HG03135 (cell line): ENCODE data around the gene STMND1.

Experiments
- ATAC-seq: cut with Tn5 transposase; IDR thresholded peaks from one replicate; pipeline ENCODE4 v1.9.1; 2021; ENCODE audit warnings: mild to moderate bottlenecking, moderate library complexity; ENCODE audit not compliant: unreplicated experiment

The STMND1 gene

DNA sequence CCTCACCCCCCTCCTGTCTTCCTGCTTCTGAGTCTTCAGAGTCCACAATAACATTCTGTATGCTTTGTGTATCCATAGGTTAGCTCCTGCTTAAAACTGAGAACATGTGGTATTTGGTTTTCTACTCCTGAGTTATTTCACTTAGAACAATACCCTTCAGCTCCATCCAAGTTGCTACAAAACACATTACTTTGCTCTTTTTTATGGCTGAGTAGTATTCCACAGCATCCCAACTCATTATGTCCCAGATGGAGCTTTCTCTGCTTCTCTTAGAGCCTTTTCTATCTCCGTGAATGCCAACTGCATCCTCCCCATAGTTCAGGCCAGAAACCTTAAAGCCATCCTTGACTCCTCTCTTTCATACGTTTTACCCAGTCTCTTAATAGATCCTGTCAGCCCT, 55.8 kb downstream of the STMND1 start:
- no peak for ATAC-seq

DNA sequence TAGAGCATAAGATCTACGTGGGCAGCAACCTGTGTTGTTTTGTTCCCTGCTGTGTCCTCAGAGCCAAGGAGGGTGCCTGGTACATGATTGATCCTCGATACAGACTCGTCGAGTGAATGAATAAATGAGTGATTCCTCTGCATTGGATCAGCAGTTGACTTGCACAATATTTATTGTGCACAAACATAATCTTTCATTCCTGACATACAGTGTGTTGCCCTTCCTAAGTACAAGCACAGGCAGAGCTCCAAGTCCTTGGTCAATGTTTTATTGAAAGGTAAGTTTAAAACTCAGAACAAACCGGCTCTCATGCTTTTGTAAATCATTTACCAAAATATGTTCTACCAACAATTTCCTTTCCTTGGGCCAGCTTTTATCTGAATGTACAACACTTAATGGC, 57.4 kb downstream of the STMND1 start:
- ATAC-seq, result no peak

DNA sequence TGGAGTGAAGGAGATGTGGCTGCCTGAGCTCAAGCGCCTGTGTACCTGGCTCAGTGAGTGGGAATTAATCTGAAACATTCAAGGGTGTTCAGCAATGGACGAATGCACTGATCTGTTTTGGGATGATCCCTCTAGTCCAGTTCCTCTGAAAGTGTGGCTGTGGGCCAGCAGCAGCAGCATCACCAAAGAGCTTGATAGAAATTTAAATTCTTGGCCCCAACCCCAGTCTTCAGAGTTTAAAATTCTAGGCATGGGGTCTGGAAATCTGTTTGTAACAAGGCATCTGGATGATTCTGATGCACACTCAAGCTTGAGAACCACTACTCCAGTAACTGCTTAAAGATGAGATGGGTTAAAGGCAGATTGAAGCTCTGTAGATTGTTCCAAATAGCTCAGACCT, 59.2 kb downstream of the STMND1 start:
- ATAC-seq, result no peak

DNA sequence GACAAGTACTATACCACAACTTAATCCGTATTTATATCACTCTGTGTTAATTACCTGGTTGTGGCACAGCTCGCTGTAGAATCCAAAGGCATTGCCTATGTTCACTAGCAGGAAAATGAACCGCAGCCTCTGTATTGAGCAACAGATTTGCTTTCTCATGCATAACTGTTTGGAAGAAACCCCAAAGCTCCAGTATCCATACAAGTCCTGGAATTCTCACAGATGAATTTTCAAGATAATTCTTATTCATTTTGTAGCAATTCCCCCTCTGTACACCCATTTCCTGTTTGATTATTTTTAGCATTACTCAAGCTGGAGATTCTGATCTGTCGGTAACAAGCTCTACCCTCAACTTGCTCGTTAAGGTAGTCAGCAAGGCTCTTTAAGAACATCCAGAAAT, 63.5 kb downstream of the STMND1 start:
- ATAC-seq, result no peak

GRCh38 chr6:17167327-17167979, 65.6 kb downstream of the STMND1 start:
- ATAC-seq, result no peak

GRCh38 chr6:17169291-17169690, 67.4 kb downstream of the STMND1 start:
- ATAC-seq, result no peak

DNA sequence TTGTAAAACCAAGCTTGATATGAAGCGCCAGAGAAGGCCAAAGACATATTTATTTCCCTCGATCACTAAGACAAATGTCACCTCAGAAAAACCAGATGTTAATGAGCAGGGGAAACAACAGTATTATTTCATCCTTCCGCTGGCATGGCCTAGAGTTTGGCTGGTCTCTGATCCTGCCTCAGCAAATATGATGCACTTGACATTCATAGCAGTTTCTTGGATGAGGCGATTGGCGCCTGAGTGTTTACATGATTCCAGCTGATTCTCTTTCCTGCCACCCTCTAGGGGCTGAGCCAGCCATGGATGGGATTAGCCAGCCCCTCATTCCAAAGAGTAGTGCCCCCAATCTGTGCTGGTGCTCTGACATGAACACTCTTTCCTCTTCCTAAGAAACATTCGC, 67.9 kb downstream of the STMND1 start:
- ATAC-seq, result no peak

GRCh38 chr6:17172836-17173470, 71.1 kb downstream of the STMND1 start:
- ATAC-seq, result no peak

DNA sequence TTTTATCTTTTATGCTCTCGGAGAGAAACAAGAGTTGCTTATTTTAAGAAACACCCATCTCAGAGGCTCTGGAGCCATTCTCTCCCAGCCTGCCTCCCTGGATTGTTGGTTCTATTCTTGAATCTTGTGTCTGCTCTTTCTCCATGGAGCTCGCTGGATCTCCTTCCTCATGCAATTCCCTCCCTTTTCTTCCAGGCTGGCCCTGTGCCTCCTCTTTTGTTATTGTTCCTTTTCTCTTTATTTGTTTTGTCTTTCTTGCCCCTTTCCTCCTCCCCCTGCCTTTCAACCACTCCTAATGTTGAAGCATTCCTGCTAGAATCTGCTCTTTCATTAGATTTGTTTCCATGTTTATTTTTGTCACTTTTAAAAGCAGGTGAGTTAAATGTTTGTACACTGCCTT, 76.5 kb downstream of the STMND1 start:
- no peak for ATAC-seq

GRCh38 chr6:17178754-17179529, 77.1 kb downstream of the STMND1 start:
- ATAC-seq, result no peak

DNA sequence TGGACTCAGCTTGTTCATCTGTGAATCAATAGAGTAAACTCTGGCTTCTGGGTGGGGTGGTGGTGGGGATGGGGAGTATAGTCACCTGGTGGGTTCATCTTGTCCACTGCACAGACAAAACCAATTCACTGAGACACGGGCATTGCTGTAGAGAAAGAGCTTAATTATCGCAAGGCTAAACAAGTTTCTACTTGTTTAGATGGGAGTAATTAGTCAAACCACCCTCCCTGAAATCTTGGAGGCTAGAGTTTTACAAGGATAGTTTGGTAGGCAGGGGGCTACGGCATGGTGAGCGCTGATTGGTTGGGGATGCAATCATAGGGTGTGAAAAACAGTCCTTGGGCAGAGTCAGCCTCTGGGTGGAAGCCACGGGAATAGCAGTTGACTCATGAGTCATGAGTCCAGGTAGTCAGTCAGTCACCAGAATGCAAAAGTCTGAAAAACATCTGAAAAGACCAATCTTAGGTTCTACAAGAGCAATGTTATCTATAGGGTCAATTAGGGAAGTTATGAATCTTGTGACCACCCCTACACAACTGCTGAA, 77.8 kb downstream of the STMND1 start:
- no peak for ATAC-seq
